HG03342 (cell line): Measurements from ENCODE around the gene HNRNPU.

ENCODE experiments used
- ATAC-seq: cut with Tn5 transposase; IDR thresholded peaks from one replicate; pipeline ENCODE4 v1.9.1; 2021; ENCODE audit warnings: mild to moderate bottlenecking, moderate library complexity; ENCODE audit not compliant: unreplicated experiment

HNRNPU gene

DNA sequence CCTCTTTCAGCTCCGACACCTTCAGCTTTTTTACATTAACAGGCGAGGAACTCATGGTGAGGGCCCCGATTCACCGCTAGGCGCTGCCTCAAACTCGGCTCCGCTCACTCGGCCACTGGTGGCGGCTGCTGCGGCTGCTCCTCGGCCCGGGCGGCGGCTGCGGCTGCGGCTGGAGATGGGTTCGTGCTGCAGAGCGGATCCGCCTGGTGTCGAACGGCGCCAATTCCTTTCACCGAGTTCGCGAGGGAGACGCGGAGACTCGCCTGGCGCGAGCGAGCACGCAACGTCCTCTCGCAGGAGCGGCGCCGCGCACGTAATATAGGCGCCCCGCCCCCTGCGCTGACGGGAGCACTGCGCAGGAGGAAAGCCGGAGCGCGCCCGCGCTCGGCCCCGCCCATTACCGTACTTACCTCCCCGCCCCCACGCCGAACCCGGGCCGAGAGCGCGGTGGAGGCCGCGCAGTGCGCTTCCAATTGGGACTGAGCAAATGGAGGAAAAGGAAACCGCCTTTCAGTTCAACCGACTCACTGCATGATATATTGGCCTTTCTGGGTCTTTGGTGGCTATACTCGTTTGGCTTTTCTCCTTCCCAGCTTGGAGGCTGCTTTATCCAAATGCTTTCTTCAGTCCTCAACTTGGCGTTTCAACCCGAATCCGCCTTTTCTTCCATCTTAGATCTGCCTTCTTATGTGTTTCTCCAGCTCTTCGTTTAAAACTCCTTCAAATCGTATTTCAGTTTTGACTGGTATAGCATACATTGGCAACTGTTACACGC lies at the start of gene HNRNPU:
HNRNPU (minus strand) TSS at position 291 of the 775 bp plus-strand sequence; CDS start at position 55, 236 bp downstream.
- ATAC-seq, result peak; percentile 58

DNA sequence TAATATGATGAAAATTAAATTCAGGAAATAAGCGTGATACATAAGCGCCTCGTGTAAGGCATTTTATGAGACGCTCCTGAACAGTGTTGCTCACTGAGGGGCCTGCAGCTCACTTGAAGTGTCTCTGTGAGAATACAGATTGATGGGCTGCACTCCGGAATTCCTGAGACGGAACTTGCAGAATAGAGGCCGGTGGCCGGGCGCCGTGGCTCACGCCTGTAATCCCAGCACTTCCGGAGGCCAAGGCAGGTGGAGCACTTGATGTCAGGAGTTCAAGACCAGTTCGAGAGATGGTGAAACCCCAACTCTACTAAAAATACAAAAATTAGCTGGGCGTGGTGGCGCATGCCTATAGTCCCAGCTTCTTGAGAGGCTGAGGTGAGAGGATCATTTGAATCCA lies 49.5 kb upstream of the HNRNPU start:
- no peak for ATAC-seq

DNA sequence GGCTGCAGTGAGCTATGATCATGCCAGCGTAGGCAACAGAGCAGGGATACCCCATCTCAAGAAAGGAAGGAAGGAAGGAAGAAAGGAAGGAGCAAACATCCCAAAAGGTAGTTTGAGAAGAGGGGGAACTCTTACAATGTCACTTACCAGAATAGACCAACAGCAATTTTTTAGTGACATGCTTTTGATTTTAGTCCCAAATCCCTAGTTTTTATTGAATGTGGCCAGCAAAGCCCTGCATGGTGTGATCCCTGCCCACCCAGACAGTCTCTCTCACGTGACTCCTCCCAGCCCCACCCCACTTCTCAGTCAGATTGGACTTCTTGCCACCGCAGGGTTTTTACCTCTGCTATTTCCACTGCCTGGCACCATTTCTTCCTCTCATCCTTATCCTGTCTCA lies 39.8 kb upstream of the HNRNPU start:
- ATAC-seq, result no peak

DNA sequence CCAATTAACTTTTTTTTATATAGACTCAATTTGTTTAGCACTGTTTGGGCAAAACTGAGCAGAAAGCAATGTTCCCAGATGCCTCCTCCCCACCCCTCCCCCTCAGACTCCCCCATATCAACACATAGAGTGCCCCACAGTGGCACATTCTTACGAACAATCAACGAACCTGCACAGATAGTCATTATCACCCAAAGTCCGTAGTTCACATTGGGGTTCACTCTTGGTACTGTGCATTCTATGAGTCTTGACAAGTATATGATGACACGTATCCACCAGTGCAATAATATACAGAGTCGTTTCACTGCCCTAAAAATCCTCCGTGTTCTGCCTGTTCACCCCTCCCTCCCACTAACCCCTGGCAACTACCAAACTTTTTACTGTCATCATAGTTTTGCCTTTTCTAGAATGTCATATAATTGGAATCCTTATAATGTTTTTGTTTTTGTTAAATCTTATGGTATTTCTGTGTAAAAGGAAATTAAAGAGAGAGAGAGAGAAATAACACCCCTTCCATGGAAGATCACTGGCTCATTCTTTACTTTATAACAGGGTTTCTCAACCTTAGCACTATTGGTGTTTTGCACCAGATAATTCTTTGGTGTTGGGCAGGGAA lies 37.2 kb upstream of the HNRNPU start:
- no peak for ATAC-seq

DNA sequence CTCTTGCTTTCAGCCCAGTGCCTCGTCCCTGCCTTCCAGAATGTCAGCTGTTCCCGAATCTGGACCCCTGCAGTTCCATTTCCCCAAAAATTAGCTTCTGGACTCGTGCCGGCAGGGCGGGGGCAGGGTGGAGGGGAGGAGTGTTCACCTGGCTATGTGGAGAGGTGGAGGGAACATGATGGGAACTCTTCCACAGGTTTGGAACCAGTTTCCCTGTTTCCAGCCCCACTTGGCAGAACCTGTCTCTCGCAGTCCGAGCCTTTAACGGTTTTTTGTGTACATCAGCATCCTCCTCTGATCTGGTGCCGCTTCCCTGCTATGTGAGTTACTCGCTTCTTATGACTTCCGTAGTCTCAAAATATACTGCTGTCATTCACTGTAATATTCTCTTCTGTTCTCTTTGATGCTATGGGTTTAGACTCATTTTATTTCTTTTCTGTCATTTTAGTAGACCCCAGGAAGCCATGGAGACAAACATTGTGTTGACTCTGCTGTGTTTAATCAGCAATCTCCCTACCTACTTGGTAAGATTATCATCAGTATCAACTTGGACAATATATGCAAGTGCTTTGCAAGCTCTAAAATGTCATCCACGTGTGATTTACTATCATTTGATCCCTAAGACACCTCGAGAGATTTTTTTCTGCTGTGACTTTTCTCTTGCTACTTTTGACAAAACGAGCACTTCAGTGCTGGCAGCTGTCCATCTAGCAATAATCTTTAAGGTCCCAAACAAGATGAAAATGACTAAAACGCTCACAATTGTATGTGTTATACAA lies 33.3 kb upstream of the HNRNPU start:
- no peak for ATAC-seq

DNA sequence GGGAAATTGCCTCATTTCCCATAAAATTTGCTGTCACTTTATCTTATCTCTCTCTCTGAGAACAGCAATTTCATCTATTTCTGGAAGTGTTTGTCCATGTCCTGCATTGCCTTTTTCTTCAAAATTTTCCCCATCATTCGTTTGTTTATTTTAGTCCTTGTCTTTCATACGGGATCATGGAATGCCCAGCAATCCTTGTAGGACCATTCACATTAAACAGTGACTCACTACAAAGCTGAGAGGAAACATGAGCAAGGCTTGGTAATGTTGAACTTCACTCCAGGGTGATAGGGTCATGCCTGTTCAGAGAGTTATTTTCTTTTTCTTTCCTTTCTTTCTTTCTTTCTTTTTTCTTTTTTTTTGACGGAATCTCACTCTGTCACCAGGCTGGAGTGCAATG lies 32.2 kb upstream of the HNRNPU start:
- no peak for ATAC-seq

DNA sequence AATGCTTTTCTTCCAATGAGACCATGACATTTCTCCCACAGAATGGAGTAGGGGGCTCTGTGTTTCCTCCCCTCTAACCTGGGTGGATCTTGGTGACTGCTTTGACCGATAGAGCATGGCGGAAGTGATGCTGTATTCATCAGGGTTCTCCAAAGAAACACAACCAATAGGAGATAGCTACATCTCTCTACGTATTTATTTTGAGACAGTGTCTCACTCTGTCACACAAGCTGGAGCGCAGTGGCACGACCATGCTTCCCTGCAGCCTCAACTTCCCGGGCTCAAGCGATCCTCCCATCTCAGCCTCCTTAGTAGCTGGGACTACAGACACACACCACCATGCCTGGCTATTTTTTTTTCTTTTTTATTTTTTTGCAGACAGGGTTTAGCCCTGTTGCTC lies 29.5 kb upstream of the HNRNPU start:
- no peak for ATAC-seq

DNA sequence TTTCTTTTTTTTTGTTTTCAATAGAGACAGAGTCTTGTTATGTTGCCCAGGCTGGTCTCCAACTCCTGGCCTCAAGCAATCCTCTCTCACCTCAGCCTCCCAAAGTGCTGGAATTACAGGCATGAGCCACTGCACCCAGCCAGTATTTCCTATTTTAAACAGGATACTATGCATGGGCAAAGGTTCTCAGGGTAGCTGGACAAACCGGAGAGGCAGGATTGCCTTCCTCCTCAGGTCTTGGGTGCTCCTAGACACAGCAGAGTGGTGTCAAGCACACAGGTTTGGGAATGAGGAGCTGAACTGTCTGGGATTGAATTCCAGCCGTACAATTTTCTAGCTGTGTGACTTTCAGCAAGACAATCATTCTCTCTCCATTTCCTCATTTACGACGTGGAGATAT lies 22.9 kb upstream of the HNRNPU start:
- ATAC-seq, result no peak

DNA sequence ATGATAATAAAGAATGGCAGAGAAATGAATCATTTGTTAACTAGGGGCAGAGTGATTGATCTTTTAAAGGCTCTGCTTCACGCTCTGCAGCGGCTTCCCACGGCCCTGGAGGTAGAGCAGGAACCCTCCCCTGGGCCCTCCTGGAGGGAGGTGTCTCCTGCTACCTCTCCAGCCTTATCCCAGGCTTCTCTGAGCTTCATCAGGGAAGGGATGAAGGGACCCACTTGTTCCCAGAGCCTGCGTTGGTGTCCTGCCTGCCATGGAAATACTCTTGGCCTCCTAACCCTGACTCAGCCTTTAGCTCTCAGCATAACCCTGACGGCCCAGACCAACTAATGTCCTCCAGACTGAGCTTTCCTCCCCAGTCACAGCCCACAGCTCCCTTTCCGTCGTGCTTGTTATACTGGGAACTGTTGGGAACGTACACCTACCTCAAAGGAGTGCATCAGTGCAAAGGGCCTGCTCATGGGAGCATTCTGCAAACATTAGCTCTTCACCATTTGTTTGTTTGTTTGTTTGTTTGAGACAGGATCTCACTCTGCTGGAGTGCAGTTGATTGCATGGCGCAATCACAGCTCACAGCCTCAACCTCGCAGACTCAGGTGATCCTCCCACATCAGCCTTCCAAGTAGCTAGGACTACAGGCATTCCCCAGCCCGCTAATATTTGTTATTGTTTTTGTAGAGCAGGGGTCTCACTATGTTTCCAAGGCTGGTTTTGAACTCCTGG lies 17.4 kb upstream of the HNRNPU start:
- no peak for ATAC-seq

DNA sequence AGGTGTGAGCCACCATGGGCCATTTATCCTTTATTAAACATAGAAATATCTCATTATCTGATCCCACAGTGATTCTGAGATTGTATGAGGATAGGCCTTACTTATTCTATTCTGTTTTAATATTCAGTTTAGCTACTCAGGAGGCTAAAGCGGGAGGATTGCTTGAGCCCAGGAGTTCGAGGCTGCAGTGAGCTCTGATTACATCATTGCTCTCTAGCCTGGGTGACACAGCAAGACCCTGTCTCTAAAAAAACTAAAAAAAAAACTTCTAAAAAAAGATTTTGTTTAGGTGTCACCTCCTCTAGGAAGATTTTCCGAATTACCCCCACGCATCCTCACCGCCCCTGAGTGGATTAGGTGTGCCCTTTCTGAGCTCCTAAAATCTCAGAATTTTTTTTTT lies 14.3 kb upstream of the HNRNPU start:
- ATAC-seq, result no peak

DNA sequence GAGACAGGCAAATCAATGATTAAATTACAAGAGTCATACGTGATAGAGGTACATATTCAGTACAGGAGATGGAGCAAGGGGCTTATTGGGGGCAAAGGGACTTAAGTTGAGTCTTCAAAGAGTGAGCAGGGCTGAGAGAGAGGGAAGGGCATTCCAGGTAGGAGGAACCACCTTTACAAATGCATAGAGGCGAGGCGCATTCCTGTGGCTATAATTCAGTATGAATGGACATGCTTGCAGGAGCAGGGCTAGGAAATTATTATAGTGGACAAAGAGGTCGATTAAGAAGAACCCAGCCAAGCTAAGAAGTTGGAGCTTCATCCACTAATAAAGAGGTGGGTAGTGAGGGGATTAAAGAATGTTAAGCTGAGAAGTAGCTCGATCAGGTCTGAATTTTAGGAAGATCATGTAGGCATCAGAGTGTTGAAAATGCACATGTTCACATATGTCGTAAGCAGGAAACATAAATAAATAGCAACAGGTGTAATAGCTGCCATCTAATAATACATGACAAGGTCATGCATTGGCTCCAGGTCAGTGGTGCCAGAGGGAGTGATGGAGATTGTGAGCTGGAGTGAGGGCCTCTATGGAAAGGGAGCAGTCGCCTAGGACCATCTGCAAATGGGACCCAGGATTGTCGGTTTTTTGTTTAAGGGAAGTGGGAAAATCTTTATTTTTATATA lies 12.0 kb upstream of the HNRNPU start:
- no peak for ATAC-seq

DNA sequence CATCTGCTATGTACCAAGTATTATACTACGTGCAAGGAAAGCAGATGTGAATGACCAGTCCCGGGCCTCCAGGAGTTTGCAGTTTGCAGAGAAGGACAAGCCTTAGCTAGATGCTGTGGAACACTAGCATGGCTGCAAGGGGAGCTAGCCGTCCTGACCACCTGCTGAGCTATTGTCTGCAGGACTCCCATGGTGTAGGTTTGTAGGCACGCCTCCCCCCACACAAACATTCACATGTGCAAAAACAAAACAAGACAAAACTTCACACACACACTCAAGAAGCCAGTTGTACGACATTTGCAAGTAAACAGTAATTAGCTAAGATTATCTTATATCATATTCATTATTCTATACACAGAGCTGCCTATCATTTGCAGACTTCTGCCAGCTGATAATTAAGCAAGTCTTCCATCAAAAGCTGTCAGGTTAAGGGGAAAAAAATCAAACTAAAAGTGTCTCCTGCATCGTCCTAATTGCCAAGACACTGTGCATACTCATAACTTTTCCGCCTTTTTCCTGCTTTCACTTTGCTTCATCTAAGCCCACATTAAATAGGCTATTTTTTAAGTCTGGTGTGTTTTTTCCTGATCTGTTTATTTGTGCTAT lies 10.7 kb upstream of the HNRNPU start:
- no peak for ATAC-seq

DNA sequence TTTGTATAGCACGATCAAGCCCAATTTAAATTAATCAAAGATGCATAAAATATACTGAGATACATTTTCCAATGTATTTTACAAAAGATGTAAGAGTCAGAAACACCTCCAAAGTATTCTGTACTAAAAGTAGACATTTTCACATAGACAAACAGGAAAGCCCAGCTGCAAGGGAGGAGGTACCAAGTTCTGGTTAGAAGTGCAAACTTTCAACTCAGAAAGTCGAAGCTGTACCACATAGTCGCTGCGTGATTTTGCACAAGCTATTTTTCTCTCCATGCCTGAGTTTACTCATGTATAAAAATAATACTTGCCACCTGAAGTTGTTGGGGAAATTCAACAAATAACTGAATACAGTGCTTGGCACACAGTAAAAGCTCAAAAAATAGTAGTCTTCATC lies 5.6 kb upstream of the HNRNPU start:
- ATAC-seq, result no peak

DNA sequence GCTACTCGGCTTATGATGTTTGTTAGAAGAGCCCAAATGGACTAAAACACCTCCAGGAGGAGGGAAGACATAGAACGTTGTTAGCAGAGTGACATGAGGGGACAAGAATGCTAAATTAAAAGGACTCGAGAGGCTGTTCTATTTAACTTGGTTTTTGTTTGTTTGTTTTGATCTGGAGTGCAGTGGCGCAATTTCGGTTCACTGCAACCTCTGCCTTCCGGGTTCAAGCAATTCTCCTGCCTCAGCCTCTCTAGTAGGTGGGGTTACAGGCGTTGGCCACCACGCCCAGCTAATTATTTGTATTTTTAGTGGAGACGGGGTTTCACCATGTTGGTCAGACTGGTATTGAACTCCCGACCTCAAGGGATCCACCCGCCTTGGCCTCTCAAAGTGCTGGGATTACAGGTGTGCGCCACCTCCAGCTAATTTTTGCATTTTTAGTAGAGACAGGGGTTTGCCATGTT lies 5.1 kb upstream of the HNRNPU start:
- ATAC-seq, result no peak

DNA sequence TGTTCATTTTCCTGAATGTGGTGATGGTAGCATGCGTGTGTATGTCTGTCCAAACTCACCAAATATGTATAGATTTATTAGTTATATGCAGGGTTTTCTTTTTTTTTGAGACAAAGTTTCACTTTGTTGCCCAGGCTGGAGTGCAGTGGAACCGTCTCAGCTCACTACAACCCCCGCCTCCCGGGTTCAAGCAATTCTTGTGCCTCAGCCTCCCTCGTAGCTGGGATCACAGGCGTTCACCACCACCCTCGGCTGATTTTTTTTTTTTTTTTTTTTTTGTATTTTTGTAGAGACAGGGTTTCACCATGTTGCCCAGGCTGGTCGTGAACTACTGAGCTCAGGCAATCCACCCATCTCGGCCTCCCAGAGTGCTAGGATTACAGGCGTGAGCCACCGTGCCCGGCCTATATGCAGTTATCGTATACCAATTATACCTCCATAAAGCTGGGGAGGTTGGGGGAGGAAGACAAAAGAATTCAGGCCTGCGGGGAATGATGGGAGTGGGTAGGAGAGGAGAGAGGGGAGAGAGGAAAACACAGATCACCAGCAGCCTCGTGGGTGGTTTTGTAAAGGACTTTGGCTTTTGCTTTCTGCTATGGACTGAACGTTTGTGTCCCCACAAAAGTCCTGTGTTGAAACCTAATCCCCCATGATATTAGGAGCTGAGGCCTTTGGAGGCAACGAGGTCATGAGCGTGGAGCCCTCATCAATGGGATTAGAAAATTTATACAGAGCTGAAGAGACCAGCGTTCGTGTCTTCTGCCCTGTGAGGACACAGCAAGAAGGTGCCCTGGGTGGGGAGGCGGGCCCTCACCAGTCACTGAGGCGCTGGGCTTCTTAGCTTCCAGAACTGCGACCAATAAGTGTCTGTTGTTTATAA lies 4.4 kb upstream of the HNRNPU start:
- no peak for ATAC-seq

DNA sequence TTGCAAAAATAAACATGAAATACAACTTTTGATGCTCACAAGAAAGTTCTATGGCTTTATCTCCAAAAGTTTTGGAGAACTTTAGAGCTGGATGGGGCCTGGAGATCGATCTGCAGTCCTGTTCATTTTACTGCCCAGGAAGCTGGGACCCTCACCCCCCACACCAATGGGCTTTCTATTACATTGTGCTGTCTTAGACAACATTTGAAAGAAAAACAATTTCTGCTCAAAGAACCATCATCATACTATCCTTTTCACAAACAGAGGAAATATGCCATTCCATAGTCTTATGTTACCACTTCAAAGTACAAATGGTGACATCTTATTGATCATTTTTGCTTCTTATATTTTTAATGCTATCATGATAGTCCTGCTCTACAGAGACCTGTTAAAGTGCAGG lies 2.0 kb upstream of the HNRNPU start:
- no peak for ATAC-seq

DNA sequence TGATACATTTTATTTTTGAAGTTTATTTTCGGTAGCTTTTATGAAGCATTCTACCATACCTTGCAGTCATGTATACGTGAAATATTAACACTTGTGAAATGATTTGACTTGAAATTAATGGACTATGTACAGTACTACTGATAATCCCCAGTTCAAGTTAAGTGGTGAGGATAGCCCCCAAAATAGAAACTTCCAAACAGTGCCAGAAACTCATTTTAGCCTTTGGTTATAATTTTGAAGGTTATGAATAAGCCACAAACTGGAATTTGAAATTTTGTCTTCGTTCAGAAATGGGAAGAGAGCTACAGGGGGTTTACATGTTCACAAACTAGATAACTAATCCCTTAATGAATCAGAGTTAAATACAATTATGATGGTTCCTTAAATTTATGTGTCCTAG lies 1.5 kb upstream of the HNRNPU start:
- ATAC-seq, result no peak

DNA sequence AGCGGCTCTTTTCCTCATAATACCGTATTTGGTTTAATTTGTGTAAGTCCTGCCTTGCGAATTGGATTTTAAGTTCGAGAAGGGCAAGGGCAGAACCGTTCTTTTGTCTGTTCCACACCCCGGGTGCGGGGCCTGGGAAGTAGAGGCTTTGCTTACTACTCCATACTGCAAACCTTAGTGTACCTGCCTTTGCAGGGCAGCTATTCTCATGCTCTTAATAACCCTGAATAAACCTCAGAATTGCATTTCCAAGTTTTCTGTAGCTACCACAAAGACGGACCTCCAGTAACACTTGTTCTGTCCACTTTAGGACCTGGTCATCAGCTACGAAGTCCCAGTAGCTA lies 657 bp upstream of the HNRNPU start:
- no peak for ATAC-seq

DNA sequence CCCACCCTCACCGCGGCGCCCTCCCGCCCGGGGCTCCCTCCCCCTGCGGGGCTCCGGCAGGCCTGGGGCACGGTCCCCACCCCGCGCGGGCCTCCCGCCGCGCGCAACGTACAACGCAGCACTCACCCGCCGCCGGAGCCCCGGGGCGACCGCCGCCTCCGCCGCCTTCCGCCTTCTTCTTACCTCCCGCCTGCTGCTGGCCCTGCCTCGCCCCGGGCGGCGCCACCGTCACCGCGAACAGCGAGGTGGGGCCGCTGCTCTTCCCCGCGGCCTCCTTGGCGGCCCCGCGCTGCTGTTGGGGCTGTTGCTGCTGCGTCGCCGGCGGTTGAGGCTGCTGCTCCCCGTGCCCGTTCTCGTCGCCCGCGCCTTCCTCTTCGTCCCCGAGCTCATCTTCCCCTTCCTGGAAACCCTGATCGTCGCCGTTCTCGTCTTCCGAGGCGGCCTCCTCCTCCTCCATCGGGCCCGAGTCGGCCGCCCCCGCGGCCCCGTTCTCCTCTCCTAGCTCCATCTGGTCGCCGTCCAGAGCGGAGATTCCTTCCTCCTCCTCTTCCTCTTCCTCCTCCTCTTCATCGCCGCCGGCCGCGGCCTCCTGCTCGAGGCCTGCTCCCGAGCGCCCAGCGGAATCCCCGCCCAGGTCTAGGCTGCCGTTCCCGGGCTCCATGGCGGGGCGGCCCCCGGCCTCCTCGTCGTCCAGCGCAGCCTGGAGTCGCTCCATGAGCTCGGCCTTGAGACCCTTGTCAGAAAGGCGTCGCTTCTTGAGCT lies 671 bp downstream of the HNRNPU start:
- ATAC-seq, result peak; percentile 6
